Erythroblast (primary cell): ENCODE data around the gene ERICH2.

ENCODE experiments used
- DNase-seq, 2 experiments: peaks; one replicate each; lab custom pipeline; 2025; lab: John Stamatoyannopoulos, UW
- GATA1 ChIP-seq: IDR thresholded peaks from 2 replicates; pipeline ENCODE4 v1.6.1; 2011; ENCODE audit warnings: low read depth, mild to moderate bottlenecking, control low read depth, low read length, moderate library complexity
- POLR2A ChIP-seq: IDR thresholded peaks from 2 replicates; pipeline ENCODE4 v1.6.1; 2011; ENCODE audit warnings: mild to moderate bottlenecking, low read length

ERICH2 gene

DNA sequence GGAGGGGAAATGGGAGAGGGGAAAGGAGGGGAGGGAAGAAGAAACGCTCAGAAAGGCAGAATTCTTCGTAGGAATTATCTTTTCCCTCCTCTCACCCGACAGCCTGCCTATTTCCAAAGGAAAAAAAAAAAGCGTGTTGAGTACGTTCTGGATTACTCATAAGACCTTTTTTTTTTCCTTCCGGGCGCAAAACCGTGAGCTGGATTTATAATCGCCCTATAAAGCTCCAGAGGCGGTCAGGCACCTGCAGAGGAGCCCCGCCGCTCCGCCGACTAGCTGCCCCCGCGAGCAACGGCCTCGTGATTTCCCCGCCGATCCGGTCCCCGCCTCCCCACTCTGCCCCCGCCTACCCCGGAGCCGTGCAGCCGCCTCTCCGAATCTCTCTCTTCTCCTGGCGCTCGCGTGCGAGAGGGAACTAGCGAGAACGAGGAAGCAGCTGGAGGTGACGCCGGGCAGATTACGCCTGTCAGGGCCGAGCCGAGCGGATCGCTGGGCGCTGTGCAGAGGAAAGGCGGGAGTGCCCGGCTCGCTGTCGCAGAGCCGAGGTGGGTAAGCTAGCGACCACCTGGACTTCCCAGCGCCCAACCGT is 46.4 kb downstream of the ERICH2 start, which contains the start of gene GAD1:
GAD1 (plus strand) TSS at position 384 of the 589 bp plus-strand sequence. CDS start 1,705 bp downstream, outside the sequence.
- peak; percentile 59 for DNase-seq
- TF ChIP-seq GATA1 (no peak), POLR2A (peak; percentile 70)

DNA sequence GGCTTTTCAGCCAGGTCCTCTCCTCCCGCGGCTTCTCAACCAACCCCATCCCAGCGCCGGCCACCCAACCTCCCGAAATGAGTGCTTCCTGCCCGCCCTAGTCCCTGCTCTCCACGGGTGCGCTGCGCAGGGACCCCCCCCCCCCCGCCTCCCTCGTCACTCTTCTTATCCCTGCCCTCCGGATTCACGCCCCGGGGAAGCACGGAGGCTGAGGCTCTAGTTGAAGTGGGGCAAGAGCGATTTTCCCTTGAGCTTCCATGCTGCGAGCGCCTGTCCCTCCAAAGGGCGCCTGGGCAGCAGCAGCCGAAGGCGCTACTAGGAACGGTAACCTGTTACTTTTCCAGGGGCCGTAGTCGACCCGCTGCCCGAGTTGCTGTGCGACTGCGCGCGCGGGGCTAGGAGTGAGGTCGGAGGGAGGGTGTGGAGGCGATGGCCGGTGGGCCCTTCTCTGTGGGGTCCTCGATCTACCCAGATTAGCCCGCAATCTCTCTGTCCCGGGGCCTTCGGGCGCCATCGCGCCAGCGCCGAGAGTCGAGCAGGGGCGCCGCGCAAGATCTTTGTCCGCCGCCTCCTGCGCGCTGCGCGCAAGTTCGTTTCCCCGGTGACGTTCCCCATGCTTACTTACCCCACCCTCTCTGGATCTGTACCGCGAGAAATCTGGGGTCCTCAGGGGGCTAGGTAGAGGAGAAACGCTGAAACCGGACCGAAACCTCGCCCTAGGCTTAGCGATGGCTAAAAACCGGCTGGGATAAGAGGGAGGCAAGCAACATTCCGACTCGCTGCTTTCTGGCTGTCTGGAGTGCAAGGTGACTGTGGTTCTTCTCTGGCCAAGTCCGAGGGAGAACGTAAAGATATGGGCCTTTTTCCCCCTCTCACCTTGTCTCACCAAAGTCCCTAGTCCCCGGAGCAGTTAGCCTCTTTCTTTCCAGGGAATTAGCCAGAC is 47.2 kb downstream of the ERICH2 start:
- peak; percentile 42 to 46 for DNase-seq

GRCh38 chr2:170818036-170818751 is 48.0 kb downstream of the ERICH2 start:
- TF ChIP-seq POLR2A (peak; percentile 39), GATA1 (no peak)
- DNase-seq = peak; percentile 22 to 40

More for the DNA sequence above, 47.2 kb downstream of the ERICH2 start:
- peak; percentile 23 for TF ChIP-seq POLR2A
- TF ChIP-seq GATA1 = no peak

DNA sequence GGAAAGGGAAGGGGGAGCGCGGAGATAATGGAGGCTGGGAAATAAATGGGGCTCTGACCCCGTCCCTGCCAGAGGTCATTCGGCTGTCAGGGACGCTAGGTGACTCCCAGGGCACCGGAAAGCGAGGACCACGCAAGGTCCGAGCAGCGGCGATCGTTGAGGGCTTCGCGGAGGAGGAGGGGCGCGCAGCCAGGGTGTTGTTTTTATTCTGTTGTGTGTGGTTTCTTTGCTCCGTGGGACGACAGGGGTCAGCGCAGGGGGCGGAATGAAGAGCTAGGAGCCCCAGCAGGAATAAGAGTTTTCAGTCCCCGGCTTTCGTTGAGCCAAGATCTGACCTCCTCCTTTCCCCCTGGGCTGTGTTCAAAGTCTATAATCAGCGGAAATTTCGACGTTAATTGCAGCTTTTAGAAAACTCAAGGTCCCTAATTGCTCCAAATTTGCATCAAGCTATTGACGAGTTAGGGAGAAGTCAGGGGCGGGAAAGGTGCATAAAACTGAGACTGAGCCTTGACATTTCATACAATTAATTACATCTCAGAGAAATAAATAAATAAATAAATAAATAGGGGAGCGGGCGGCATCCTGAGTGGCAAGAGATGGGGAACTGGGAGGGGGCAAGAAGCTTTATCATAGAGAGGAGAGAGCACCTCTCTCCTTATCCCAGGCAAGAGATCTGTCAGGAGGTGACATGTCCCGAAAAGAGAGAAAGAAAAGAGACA is 48.7 kb downstream of the ERICH2 start:
- TF ChIP-seq POLR2A (no peak), GATA1 (no peak)
- no peak for DNase-seq

DNA sequence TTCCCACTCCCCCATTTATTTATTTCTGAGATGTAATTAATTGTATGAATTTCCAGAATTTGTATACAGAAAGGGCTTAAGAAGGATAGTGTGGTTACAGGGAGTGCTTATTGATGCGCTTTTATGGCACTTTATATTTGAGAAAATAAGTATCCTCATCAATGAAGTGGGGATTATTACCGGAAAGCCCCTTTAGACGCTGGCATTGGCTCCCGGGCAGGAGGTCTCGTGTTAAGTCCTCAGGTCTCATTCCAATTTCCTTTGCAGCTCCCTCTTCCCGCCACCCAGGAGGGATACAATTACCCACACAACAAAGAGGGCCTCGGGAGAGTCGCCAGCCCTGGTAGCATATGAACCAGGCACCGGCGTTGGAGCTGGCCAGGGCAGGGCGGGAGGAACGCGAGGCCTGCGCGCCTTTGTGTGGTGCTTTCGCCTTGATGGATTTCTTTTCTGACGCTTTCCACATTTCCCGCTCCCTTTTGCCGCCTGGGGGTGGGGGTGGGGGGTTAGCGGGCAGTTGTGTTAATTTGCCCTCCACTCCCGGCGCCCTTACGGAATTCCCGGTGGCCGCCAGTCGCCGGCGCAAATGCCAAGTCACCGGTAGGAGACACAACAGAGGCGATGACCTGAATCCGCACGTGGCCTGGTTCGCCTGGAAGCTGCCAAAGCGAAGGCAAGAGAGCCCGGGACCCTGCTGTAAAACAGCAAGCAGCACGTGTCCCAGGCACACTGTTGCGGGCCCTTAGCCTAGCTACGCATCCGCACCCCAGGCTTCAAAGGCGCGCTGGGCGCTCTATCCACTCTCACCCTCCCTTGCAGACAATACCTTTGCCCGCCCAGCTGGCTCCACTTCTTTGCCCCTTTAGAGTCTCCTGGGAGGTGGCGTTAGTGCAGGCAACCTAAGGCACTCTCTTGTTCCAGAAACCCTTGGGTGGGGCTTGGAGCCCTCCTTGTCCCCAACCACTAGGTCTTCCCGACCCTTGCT is 49.8 kb downstream of the ERICH2 start:
- TF ChIP-seq POLR2A = no peak
- TF ChIP-seq GATA1 = no peak
- DNase-seq = peak in 1 of 2 experiments; percentile 12

DNA sequence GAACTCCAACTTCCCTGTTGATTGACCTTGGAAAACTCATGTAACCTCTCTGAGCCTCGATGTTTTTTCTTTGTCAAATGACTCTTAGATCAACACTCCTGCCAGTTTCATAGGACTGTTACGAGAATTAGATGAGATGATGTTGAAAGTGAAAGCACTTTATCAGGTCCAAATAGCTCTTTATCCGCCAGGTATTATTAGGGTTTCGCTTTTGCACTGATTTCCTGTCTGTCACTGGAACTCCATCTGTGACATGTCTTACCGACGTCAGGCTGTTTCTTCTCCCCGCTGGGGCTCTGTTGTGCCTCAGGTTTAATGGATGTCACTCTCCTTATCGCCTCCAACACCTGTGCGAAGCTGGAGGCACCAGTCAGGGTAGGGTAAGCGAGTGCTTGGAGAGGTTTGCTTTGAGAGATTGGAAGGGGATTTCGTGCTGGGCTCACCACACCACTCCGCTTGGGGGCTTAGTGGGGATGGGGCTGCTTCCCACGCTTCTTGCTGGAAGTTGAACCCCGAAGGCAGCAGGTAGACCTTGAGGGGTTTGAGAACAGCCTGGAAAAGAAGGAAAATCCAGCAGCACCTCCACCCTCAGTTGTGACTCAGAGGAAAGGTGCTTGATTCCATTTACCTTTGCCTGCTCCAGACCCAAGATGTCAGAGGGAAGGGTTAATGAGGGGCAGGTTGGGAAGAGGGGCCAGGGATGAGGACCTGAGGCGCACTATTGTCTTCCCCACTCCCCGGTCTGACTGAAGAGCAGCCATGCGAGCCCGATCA is 50.8 kb downstream of the ERICH2 start:
- TF ChIP-seq GATA1 (no peak), POLR2A (peak; percentile 34)
- peak; percentile 55 to 78 for DNase-seq

- DNase-seq = peak in 1 of 2 experiments; percentile 29
- TF ChIP-seq POLR2A = no peak
- TF ChIP-seq GATA1 = no peak
These were observed 51.5 kb downstream of the ERICH2 start for GRCh38 chr2:170821531-170822289.

DNA sequence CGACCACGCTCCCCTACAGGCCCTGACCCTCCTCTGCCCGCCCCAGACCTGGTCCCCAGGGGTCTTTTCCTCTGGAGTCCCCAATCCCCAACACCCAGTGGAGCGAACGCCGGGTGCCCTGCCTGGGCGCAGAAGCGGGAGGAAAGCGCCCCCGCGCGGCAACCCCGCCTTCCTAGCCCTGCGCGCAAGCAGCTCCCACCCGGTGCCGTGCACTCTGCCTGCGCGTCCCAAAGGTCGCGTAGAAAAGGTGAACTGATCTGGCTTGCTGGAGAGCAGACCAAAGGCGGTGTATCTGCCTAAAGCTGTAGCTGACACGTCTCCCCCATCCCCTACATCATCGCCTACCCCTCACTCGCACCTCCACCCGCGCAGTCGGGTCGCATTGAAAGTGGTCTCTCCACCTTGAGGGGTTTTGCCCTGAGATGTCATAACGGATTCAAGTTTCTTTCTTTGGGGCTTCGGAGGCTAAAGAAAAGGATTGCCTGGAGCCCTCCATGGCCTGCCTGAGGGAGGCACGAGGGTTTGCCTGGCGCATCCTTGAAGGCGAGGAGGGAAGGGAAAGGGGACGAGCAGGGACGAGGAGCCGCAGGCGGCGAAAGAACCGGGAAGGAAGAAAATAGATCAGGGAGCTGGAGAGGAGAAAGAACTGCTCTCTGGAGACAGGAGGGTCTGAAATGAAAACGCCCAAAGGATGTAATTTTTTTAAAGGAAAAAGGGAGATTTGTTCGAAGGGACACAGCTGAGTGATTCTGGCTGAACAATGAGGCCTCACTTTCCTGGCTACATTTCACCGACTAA is 52.3 kb downstream of the ERICH2 start:
- peak; percentile 67 for DNase-seq
- TF ChIP-seq POLR2A (no peak), GATA1 (no peak)

- TF ChIP-seq POLR2A (peak; percentile 79), GATA1 (peak; percentile 79)
- peak; percentile 91 to 97 for DNase-seq
These were observed 53.1 kb downstream of the ERICH2 start for GRCh38 chr2:170823088-170823897.

GRCh38 chr2:170823898-170824215 is 53.7 kb downstream of the ERICH2 start:
- no peak for DNase-seq
- TF ChIP-seq GATA1 = no peak
- no peak for TF ChIP-seq POLR2A
